HG03439 (cell line): Measurements from ENCODE around the gene TRANK1.
A peak's percentile ranks its signal among the peaks of the same experiment; 100 is the strongest.
"Not testable (repeated sequence)": the region's sequence is repeated elsewhere in the genome, so short reads cannot be mapped to it uniquely, and the experiment has no call there.

ENCODE experiments used
- ATAC-seq: cut with Tn5 transposase; IDR thresholded peaks from one replicate; pipeline ENCODE4 v1.9.1; 2021; ENCODE audit warnings: mild to moderate bottlenecking, moderate library complexity; ENCODE audit not compliant: unreplicated experiment

The TRANK1 gene

DNA sequence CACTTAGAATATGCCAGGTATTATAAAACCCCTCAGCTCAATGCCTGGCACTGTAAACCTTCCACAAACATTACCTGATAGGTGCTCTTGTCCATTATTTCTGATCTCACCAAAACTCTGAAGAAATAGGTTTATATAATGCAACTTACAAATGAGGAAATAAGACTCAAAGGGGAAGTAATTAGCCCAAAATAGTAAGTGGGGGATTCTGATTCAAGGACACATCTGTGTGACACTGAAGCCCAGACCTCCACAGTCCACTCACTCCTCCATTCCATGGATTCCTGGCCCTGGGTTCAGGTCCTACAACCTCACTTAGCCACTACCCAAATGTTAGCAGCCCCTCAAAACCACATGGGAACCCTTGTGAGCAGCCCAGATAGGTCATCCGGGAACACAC lies 49.9 kb downstream of the TRANK1 start:
- no peak for ATAC-seq

GRCh38 chr3:36893826-36894225 lies 51.0 kb downstream of the TRANK1 start:
- ATAC-seq, result no peak

GRCh38 chr3:36893137-36893557 lies 51.7 kb downstream of the TRANK1 start:
- no peak for ATAC-seq

- ATAC-seq, result no peak
Observed at GRCh38 chr3:36892457-36893136, 52.3 kb downstream of the TRANK1 start.

GRCh38 chr3:36891701-36892160 lies 53.1 kb downstream of the TRANK1 start:
- peak; percentile 74 for ATAC-seq

- not testable (repeated sequence) for ATAC-seq
Observed at GRCh38 chr3:36891097-36891496, 53.8 kb downstream of the TRANK1 start.

DNA sequence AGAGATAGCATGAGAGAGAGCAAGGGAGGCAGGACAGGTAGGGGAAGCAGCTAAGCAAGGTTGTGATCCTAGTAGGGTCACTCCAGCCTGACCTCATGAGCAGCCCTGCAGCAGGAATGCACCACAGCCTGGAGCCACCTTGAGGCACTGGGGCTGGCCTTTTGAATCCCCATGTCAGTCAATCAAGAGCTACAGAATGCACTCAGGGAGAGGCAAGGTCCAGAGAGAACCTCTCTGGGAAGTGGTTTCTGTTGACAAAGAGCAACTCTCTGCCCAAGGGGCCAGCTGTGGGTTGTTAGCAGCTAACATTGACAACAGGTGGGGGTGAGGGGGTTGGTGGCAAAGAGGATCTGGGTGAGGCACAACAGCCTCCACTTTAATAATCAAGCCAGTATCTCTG lies 54.6 kb downstream of the TRANK1 start:
- no peak for ATAC-seq

DNA sequence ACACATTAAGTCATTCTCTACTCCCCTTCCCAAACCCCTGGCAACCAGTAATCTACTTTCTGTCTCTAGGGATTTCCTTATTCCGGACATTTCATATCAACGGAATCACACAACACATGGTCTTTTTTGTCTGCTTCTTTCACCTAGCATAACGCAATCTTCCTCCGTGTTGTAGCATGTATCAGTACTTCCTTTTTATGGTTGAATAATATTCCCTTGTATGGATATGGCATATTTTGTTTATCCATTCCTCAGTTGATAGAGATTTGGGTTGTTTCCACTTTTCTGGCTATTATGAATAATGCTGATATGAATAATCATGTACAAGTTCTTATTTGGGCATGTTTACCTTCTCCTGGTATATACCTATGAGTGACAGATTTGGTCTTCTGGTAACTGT lies 63.1 kb downstream of the TRANK1 start:
- no peak for ATAC-seq

GRCh38 chr3:36879842-36880241 lies 65.0 kb downstream of the TRANK1 start:
- ATAC-seq, result not testable (repeated sequence)

GRCh38 chr3:36877930-36878685 lies 66.7 kb downstream of the TRANK1 start:
- ATAC-seq, result no peak

GRCh38 chr3:36876181-36876936 lies 68.5 kb downstream of the TRANK1 start:
- ATAC-seq, result peak; percentile 99

GRCh38 chr3:36875397-36875796 lies 69.5 kb downstream of the TRANK1 start:
- no peak for ATAC-seq

DNA sequence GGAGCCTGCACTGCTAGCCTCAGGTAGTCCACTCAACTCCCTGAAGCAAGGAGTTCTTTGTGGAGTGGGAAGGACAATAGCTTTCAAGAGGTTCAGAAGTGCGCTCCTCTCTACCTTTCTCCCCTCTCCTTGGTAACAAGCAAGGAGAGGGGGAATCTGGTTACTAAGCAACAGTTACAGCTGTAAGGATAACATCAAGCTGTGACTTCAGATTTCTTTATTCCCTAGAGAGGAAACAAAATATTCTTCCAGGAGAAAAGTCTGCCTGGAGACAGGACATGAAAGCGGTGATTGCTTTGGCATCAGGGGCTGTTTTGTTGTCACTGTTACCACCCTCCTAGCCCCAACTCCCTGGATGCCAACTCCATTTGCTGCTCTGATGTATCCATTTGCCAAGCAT lies 70.4 kb downstream of the TRANK1 start:
- ATAC-seq, result no peak

GRCh38 chr3:36871379-36872126 lies 73.3 kb downstream of the TRANK1 start:
- ATAC-seq, result no peak

- peak; percentile 93 for ATAC-seq
Observed at GRCh38 chr3:36868614-36869436, 76.0 kb downstream of the TRANK1 start.

- no peak for ATAC-seq
Observed at GRCh38 chr3:36867810-36868209, 77.0 kb downstream of the TRANK1 start.

GRCh38 chr3:36866368-36866767 lies 78.5 kb downstream of the TRANK1 start:
- no peak for ATAC-seq

DNA sequence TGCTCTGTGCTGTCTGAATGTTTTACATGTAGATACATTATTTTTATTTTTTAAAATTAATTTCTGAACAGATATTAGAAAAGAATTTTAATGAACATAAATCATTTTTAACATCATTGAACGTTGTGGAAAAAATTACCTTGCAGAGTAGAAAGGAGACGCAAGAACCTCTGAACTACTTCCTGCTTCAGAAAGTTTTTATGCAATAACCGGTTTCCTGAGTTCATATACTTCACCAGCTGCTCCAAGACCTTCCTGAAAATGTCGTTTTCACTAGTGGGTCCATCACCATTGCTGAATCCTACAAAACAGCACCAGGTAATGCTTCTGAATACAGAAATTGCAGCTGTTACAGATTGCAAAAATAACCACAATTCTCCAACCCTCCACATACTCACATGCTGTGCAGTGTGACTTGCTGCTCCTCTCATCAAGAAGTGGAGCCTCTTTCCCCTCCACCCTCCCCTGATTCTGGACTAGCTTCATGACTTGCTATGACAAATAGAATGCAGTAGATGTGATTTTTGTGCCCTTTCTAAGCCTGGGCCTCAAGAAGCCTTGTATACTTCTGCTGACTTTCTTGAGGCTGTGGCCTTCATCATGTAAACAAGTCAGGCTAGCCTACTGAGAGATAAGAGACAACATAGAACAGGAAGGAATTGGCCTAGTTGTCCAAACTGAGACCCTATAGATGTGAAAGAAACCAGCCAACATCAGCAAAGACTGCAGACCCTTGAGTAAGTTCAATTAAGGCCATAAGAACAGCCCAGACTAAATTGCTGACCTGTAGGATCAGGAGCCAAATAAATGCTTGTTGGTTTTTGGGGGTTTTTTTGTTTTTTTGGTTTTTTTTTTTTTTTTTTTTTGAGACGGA lies 80.4 kb downstream of the TRANK1 start:
- ATAC-seq, result no peak
